GM23338 (cell line): Measurements from ENCODE around the gene HERPUD2. TPM values are rescaled to one million over a fixed set of nuclear protein-coding genes. Genes with fewer than 3 reads are reported as not detected.

ENCODE experiments used
- ATAC-seq: fragments of 200-7000 bp; cut with Tn5 transposase; 3 replicates; pipeline ENCODE4 v1.9.1; 2020
- DNase-seq: peaks from one replicate; pipeline ENCODE4 v3.0.0-alpha.2; 2015; ENCODE audit warnings: low spot score
- H2AFZ ChIP-seq: fragments of 200-600 bp; sonication (generic); 2 replicates; pipeline ENCODE4 v1.8.0; 2016; ENCODE audit warnings: antibody characterized with exemption, mild to moderate bottlenecking, moderate library complexity
- H3F3A ChIP-seq: fragments of 200-600 bp; sonication (generic); replicated peaks from 2 replicates; pipeline ENCODE4 v1.8.0; 2017; ENCODE audit warnings: antibody characterized with exemption, mixed run types, low read depth
- H3K27ac ChIP-seq: fragments of 200-600 bp; sonication (generic); 2 replicates; pipeline ENCODE4 v1.6.1; 2016; ENCODE audit warnings: low read depth
- H3K27me3 ChIP-seq: fragments of 200-600 bp; sonication (generic); 2 replicates; pipeline ENCODE4 v1.8.0; 2016; ENCODE audit warnings: mild to moderate bottlenecking, mixed run types, moderate library complexity; ENCODE audit not compliant: insufficient read depth
- H3K36me3 ChIP-seq: fragments of 200-600 bp; sonication (generic); 2 replicates; pipeline ENCODE4 v1.8.0; 2016; ENCODE audit warnings: mild to moderate bottlenecking; ENCODE audit not compliant: insufficient read depth
- H3K4me1 ChIP-seq: fragments of 200-600 bp; sonication (generic); 2 replicates; pipeline ENCODE4 v1.8.0; 2016; ENCODE audit warnings: mild to moderate bottlenecking, moderate library complexity; ENCODE audit not compliant: insufficient read depth
- H3K4me2 ChIP-seq: fragments of 200-600 bp; sonication (generic); 2 replicates; pipeline ENCODE4 v1.7.1; 2017; ENCODE audit warnings: mixed run types
- H3K4me3 ChIP-seq: fragments of 200-600 bp; sonication (generic); 2 replicates; pipeline ENCODE4 v1.6.1; 2016; ENCODE audit warnings: mixed run types
- H3K79me2 ChIP-seq: fragments of 200-600 bp; sonication (generic); replicated peaks from 2 replicates; pipeline ENCODE4 v1.8.0; 2017; ENCODE audit warnings: mild to moderate bottlenecking; ENCODE audit not compliant: insufficient read depth
- H3K9me2 ChIP-seq: fragments of 200-600 bp; sonication (generic); 2 replicates; pipeline ENCODE4 v1.8.0; 2017; ENCODE audit not compliant: insufficient read depth
- H4K20me1 ChIP-seq: fragments of 200-600 bp; sonication (generic); replicated peaks from 2 replicates; pipeline ENCODE4 v1.8.0; 2017; ENCODE audit warnings: mild to moderate bottlenecking; ENCODE audit not compliant: insufficient read depth
- H3K27ac Mint-ChIP-seq: 2 replicates; pipeline ENCODE4 v1.8.0; 2020; ENCODE audit warnings: inconsistent platforms, mild to moderate bottlenecking, moderate library complexity, mixed read lengths
- H3K27me3 Mint-ChIP-seq: 3 replicates; pipeline ENCODE4 v1.8.0; 2022; ENCODE audit warnings: low read depth, mild to moderate bottlenecking, moderate library complexity, mixed read lengths, inconsistent platforms; ENCODE audit not compliant: insufficient read depth, poor library complexity
- H3K36me3 Mint-ChIP-seq: 3 replicates; pipeline ENCODE4 v1.8.0; 2021; ENCODE audit warnings: low read depth, mild to moderate bottlenecking, inconsistent platforms, moderate library complexity, mixed read lengths
- H3K4me1 Mint-ChIP-seq: 3 replicates; pipeline ENCODE4 v1.8.0; 2020; ENCODE audit warnings: mild to moderate bottlenecking, inconsistent platforms, mixed read lengths
- H3K4me3 Mint-ChIP-seq: 3 replicates; pipeline ENCODE4 v1.8.0; 2021; ENCODE audit warnings: moderate library complexity, mild to moderate bottlenecking, inconsistent platforms, mixed read lengths
- H3K9me3 Mint-ChIP-seq: 3 replicates; pipeline ENCODE4 v1.8.0; 2020; ENCODE audit warnings: moderate library complexity, mild to moderate bottlenecking, inconsistent platforms, mixed read lengths
- CREB1 ChIP-seq: fragments of 250-450 bp; sonication (Bioruptor Pico); IDR thresholded peaks from 2 replicates; pipeline ENCODE4 v1.5.0; 2020; ENCODE audit warnings: low read depth, mild to moderate bottlenecking, moderate library complexity
- EZH2phosphoT487 ChIP-seq: fragments of 200-600 bp; sonication (generic); IDR thresholded peaks from one replicate; pipeline ENCODE4 v1.8.1; 2018; ENCODE audit warnings: antibody characterized with exemption; ENCODE audit not compliant: unreplicated experiment
- JUNB ChIP-seq: IDR thresholded peaks from one replicate; pipeline ENCODE4 v1.6.1; 2016; ENCODE audit warnings: antibody characterized with exemption; ENCODE audit not compliant: unreplicated experiment
- NANOG ChIP-seq: IDR thresholded peaks from 2 replicates; pipeline ENCODE4 v1.6.1; 2016; ENCODE audit warnings: antibody characterized with exemption, borderline replicate concordance
- POLR2AphosphoS5 ChIP-seq: IDR thresholded peaks from 2 replicates; pipeline ENCODE4 v1.6.1; 2016; ENCODE audit warnings: antibody characterized with exemption, low read depth
- STAT1 ChIP-seq: IDR thresholded peaks from one replicate; pipeline ENCODE4 v1.6.1; 2016; ENCODE audit warnings: antibody characterized with exemption; ENCODE audit not compliant: unreplicated experiment
- ZNF114 ChIP-seq: fragments of 250-450 bp; sonication (Bioruptor Pico); IDR thresholded peaks from 2 replicates; pipeline ENCODE4 v1.5.0; 2020; ENCODE audit warnings: mild to moderate bottlenecking, moderate library complexity
- ZNF331 ChIP-seq: fragments of 250-450 bp; sonication (Bioruptor Pico); IDR thresholded peaks from 2 replicates; pipeline ENCODE4 v1.5.0; 2020; ENCODE audit warnings: low read depth, mild to moderate bottlenecking, moderate library complexity
- polyA plus RNA-seq: library from polyadenylated mRNA; unstranded; fragments of >200 nt; fragmentation: Nextera tagmentation; extraction: Ambion mirVana; gene quantifications from 2 replicates; pipeline ENCODE4 v1.2.1, GENCODE V29; 2016
- total RNA-seq: library from RNA; depleted of rRNA; stranded (reverse); fragments of >200 nt; shearing (Covaris generic); gene quantifications from 2 replicates; pipeline ENCODE4 v1.2.3, GENCODE V29; 2014
- TF ChIP-seq, protein P1 (sequence below), 2 experiments: fragments of 200-600 bp in 1 of 2; sonication (generic) in 1 of 2; conservative IDR thresholded peaks; 2 replicates each; pipeline versions ENCODE4 v1.5.1 to v1.6.1; 2016 to 2017; ENCODE audit warnings: antibody characterized with exemption in 2 of 2, low read depth in 2 of 2, mild to moderate bottlenecking in 2 of 2, moderate library complexity in 1 of 2
- TF ChIP-seq, protein P2 (sequence below): IDR thresholded peaks from one replicate; pipeline ENCODE4 v1.6.1; 2018; ENCODE audit warnings: antibody characterized with exemption; ENCODE audit not compliant: unreplicated experiment
- TF ChIP-seq, protein P3 (sequence below): fragments of 250-450 bp; sonication (Bioruptor Pico); IDR thresholded peaks from 2 replicates; pipeline ENCODE4 v1.5.0; 2020; ENCODE audit warnings: mild to moderate bottlenecking, moderate library complexity

The HERPUD2 gene
- total and polyA plus RNA-seq, 2 experiments from 2014 or later: 8.0 to 12.0 TPM

DNA sequence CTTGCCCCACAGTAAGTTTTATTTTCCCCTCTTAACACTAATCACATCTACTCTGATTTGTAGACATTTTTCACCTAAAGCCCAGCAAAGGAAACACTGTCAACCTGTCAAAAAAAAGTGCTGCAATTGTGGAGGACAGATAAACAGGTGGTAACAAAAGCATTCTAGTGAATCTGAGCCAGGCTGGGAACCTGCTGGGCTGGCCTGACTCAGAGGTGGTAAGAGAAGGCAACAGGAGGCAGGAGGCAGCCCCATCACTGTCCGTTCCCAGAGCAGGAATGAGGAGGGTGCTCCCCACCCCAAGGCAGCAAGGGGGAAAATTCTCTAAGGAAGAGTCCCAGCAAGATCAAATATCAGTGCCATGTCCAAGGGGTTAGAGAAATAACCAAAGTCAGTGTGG lies 19.5 kb upstream of the HERPUD2 start (continued):
- TF ChIP-seq EZH2phosphoT487 (no peak), CREB1 (CRISPR knock-in tag) (no peak), STAT1 (no peak)
- TF ChIP-seq, protein P1, sequence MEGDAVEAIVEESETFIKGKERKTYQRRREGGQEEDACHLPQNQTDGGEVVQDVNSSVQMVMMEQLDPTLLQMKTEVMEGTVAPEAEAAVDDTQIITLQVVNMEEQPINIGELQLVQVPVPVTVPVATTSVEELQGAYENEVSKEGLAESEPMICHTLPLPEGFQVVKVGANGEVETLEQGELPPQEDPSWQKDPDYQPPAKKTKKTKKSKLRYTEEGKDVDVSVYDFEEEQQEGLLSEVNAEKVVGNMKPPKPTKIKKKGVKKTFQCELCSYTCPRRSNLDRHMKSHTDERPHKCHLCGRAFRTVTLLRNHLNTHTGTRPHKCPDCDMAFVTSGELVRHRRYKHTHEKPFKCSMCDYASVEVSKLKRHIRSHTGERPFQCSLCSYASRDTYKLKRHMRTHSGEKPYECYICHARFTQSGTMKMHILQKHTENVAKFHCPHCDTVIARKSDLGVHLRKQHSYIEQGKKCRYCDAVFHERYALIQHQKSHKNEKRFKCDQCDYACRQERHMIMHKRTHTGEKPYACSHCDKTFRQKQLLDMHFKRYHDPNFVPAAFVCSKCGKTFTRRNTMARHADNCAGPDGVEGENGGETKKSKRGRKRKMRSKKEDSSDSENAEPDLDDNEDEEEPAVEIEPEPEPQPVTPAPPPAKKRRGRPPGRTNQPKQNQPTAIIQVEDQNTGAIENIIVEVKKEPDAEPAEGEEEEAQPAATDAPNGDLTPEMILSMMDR (conservative IDR thresholded peaks at IDR 0.05; ENCODE audit: low read depth in 2 of 2): no peak

DNA sequence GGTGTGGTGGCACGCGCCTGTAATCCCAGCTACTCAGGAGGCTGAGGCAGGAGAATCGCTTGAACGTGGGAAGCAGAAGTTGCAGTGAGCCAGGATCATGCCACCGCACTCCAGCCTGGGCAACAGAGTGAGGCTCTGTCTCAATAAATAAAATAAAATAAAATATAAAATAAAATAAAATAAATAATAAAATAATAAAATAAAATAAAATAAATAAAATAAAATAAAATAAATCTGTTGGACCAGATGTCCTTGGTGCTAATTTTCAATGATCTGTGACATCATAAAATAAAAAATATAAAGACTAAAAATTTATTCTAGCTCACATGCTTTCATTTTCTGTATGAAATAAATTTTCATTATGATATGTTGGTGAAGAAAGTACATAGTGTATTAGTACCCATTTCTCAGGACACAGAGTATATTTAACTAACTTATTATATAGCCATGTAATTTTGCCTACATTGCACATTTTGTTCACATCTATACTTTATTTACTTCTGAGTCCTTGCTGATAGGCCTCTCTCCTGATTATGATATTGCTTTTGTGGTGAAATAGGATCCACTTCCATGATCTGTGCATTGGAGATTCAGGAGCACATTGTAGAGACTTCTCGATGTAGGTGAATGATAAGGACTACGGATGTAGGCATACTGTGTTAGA lies 17.8 kb upstream of the HERPUD2 start:
- Histone ChIP-seq H3K36me3 (no peaks in the 10 kb centered on the region), H2AFZ (no peak overlapping the region), H3K4me1 (no peaks in the 10 kb centered on the region), H3K79me2 (no peaks in the 10 kb centered on the region), H3K4me3 (no peak overlapping the region), H3K27me3 (no peaks in the 10 kb centered on the region), H4K20me1 (no peaks in the 10 kb centered on the region), H3K4me2 (no peak overlapping the region), H3K9me2 (no peaks in the 10 kb centered on the region), H3K27ac (no peak overlapping the region), H3F3A (no peaks in the 10 kb centered on the region)
- Mint-ChIP-seq H3K27ac (no peak overlapping the region), H3K4me3 (no peak overlapping the region), H3K9me3 (no peaks in the 10 kb centered on the region), H3K36me3 (no peaks in the 10 kb centered on the region), H3K27me3 (peaks cover 2% of the 10 kb centered on the region), H3K4me1 (peaks cover 12% of the 10 kb centered on the region)
- ATAC-seq: no peak
- no peak for DNase-seq
- TF ChIP-seq POLR2AphosphoS5 (no peak), NANOG (no peak), STAT1 (no peak), ZNF331 (no peak), ZNF114 (CRISPR knock-in tag) (no peak), CREB1 (CRISPR knock-in tag) (no peak), JUNB (no peak)
- TF ChIP-seq, protein P1 (conservative IDR thresholded peaks at IDR 0.05; ENCODE audit: low read depth in 2 of 2): no peak
- TF ChIP-seq, protein P2, sequence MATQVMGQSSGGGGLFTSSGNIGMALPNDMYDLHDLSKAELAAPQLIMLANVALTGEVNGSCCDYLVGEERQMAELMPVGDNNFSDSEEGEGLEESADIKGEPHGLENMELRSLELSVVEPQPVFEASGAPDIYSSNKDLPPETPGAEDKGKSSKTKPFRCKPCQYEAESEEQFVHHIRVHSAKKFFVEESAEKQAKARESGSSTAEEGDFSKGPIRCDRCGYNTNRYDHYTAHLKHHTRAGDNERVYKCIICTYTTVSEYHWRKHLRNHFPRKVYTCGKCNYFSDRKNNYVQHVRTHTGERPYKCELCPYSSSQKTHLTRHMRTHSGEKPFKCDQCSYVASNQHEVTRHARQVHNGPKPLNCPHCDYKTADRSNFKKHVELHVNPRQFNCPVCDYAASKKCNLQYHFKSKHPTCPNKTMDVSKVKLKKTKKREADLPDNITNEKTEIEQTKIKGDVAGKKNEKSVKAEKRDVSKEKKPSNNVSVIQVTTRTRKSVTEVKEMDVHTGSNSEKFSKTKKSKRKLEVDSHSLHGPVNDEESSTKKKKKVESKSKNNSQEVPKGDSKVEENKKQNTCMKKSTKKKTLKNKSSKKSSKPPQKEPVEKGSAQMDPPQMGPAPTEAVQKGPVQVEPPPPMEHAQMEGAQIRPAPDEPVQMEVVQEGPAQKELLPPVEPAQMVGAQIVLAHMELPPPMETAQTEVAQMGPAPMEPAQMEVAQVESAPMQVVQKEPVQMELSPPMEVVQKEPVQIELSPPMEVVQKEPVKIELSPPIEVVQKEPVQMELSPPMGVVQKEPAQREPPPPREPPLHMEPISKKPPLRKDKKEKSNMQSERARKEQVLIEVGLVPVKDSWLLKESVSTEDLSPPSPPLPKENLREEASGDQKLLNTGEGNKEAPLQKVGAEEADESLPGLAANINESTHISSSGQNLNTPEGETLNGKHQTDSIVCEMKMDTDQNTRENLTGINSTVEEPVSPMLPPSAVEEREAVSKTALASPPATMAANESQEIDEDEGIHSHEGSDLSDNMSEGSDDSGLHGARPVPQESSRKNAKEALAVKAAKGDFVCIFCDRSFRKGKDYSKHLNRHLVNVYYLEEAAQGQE: no peak
- TF ChIP-seq, protein P3, sequence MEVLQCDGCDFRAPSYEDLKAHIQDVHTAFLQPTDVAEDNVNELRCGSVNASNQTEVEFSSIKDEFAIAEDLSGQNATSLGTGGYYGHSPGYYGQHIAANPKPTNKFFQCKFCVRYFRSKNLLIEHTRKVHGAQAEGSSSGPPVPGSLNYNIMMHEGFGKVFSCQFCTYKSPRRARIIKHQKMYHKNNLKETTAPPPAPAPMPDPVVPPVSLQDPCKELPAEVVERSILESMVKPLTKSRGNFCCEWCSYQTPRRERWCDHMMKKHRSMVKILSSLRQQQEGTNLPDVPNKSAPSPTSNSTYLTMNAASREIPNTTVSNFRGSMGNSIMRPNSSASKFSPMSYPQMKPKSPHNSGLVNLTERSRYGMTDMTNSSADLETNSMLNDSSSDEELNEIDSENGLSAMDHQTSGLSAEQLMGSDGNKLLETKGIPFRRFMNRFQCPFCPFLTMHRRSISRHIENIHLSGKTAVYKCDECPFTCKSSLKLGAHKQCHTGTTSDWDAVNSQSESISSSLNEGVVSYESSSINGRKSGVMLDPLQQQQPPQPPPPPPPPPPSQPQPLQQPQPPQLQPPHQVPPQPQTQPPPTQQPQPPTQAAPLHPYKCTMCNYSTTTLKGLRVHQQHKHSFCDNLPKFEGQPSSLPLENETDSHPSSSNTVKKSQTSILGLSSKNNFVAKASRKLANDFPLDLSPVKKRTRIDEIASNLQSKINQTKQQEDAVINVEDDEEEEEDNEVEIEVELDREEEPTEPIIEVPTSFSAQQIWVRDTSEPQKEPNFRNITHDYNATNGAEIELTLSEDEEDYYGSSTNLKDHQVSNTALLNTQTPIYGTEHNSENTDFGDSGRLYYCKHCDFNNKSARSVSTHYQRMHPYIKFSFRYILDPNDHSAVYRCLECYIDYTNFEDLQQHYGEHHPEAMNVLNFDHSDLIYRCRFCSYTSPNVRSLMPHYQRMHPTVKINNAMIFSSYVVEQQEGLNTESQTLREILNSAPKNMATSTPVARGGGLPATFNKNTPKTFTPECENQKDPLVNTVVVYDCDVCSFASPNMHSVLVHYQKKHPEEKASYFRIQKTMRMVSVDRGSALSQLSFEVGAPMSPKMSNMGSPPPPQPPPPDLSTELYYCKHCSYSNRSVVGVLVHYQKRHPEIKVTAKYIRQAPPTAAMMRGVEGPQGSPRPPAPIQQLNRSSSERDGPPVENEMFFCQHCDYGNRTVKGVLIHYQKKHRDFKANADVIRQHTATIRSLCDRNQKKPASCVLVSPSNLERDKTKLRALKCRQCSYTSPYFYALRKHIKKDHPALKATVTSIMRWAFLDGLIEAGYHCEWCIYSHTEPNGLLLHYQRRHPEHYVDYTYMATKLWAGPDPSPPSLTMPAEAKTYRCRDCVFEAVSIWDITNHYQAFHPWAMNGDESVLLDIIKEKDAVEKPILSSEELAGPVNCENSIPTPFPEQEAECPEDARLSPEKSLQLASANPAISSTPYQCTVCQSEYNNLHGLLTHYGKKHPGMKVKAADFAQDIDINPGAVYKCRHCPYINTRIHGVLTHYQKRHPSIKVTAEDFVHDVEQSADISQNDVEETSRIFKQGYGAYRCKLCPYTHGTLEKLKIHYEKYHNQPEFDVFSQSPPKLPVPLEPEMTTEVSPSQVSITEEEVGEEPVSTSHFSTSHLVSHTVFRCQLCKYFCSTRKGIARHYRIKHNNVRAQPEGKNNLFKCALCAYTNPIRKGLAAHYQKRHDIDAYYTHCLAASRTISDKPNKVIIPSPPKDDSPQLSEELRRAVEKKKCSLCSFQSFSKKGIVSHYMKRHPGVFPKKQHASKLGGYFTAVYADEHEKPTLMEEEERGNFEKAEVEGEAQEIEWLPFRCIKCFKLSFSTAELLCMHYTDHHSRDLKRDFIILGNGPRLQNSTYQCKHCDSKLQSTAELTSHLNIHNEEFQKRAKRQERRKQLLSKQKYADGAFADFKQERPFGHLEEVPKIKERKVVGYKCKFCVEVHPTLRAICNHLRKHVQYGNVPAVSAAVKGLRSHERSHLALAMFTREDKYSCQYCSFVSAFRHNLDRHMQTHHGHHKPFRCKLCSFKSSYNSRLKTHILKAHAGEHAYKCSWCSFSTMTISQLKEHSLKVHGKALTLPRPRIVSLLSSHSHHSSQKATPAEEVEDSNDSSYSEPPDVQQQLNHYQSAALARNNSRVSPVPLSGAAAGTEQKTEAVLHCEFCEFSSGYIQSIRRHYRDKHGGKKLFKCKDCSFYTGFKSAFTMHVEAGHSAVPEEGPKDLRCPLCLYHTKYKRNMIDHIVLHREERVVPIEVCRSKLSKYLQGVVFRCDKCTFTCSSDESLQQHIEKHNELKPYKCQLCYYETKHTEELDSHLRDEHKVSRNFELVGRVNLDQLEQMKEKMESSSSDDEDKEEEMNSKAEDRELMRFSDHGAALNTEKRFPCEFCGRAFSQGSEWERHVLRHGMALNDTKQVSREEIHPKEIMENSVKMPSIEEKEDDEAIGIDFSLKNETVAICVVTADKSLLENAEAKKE (CRISPR knock-in tag): no peak
